Measurements from ENCODE around the gene MRPL32. TPM values are rescaled to one million over a fixed set of nuclear protein-coding genes. Genes with fewer than 3 reads are reported as not detected.
A peak's percentile ranks its signal among the peaks of the same experiment; 100 is the strongest.

Gene MRPL32
- total RNA-seq, 1 experiment from 2014 or later: 101 TPM

DNA sequence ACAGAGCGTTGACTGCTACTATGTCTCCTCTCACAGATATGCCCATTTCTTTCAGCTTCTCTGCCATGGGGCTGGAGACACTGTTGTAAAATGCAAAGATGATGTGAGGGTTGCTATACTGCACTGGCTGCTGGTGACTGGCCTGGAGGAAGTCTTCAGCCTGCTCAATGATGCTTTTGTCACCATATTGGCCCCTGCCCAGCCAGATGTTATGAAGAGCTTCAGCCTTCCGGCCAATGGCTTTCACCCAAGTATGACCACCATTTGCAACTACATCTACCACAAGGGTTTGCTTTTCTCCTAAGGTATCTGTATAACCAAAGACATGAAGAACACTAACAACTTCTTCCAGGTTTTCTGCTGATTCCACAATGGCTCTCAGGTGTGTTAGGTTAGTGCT is 21.9 kb upstream of the MRPL32 start:
- H4K5ac ChIP-seq (ENCODE audit: insufficient read length, low read depth, low read length): no peak overlapping the region
- H3K4me2 ChIP-seq (ENCODE audit: insufficient read depth, insufficient read length, low read length): peak overlapping the region; percentile 95
- Mint-ChIP-seq H3K4me3 (peak overlapping the region; percentile 90 to 92; a peak in 4 of 5 replicates), H3K4me1 (peaks cover 36 to 41% of the 10 kb centered on the region in 2 experiments), H3K27me3 (ENCODE audit: low read depth) (no peaks in the 10 kb centered on the region), H3K36me3 (ENCODE audit: insufficient read depth in 1 of 3, low read depth in 3 of 3) (peaks cover 2 to 26% (median 24%) of the 10 kb centered on the region in 3 experiments; a peak in 6 of 7 replicates), H3K27ac (no peak overlapping the region), H3K9me3 (no peaks in the 10 kb centered on the region; a peak in 1 of 5 replicates)
- no peaks in the 10 kb centered on the region for H3K27me3 ChIP-seq (ENCODE audit: insufficient read depth, low read length)
- no peak overlapping the region for H2AK5ac ChIP-seq (ENCODE audit: insufficient read length, low read length)
- no peak overlapping the region for H3T11ph ChIP-seq (ENCODE audit: low read length)
- H3K23ac ChIP-seq (ENCODE audit: insufficient read length, low read depth, low read length): no peak overlapping the region
- no peak overlapping the region for H2AFZ ChIP-seq (ENCODE audit: low read length)
- no peaks in the 10 kb centered on the region for H3K9me3 ChIP-seq (ENCODE audit: control insufficient read depth, low read depth, low read length)
- no peak overlapping the region for H3K4ac ChIP-seq (ENCODE audit: low read depth, low read length)
- TF ChIP-seq, protein P1, sequence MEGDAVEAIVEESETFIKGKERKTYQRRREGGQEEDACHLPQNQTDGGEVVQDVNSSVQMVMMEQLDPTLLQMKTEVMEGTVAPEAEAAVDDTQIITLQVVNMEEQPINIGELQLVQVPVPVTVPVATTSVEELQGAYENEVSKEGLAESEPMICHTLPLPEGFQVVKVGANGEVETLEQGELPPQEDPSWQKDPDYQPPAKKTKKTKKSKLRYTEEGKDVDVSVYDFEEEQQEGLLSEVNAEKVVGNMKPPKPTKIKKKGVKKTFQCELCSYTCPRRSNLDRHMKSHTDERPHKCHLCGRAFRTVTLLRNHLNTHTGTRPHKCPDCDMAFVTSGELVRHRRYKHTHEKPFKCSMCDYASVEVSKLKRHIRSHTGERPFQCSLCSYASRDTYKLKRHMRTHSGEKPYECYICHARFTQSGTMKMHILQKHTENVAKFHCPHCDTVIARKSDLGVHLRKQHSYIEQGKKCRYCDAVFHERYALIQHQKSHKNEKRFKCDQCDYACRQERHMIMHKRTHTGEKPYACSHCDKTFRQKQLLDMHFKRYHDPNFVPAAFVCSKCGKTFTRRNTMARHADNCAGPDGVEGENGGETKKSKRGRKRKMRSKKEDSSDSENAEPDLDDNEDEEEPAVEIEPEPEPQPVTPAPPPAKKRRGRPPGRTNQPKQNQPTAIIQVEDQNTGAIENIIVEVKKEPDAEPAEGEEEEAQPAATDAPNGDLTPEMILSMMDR (conservative IDR thresholded peaks at IDR 0.05): no peak
- no peaks in the 10 kb centered on the region for H3K79me1 ChIP-seq (ENCODE audit: insufficient read depth, low read depth, low read length, poor library complexity, severe bottlenecking)
- H3K4me1 ChIP-seq (ENCODE audit: insufficient read depth, low read length): peaks cover 12% of the 10 kb centered on the region
- no peak overlapping the region for H3K9ac ChIP-seq (ENCODE audit: extremely low read depth, insufficient read length, low read length)
- H3K14ac ChIP-seq (ENCODE audit: insufficient read depth, low read length): no peak overlapping the region
- DNase-seq: no peak
- no peaks in the 10 kb centered on the region for H4K20me1 ChIP-seq (ENCODE audit: control insufficient read depth, insufficient read depth, insufficient read length)
- no peak overlapping the region for H2BK5ac ChIP-seq (ENCODE audit: insufficient read length, low read length)
- no peak overlapping the region for H2BK120ac ChIP-seq (ENCODE audit: low read depth, low read length, poor library complexity, severe bottlenecking)
- no peak overlapping the region for H4K91ac ChIP-seq (ENCODE audit: insufficient read length, low read depth, low read length)
- H3K79me2 ChIP-seq (ENCODE audit: insufficient read depth, low read length): peaks cover 3% of the 10 kb centered on the region; the same call in 1 of the 2 replicates
- H2BK15ac ChIP-seq (ENCODE audit: low read depth, low read length): no peak overlapping the region
- no peak overlapping the region for H3K27ac ChIP-seq (ENCODE audit: insufficient read length, low read depth, low read length)
- no CpG with 5 or more reads among the region's 2 CpGs for whole genome bisulfite sequencing (ENCODE audit: extremely low coverage, insufficient read length, low lambda C conversion rate)
- H3K18ac ChIP-seq (ENCODE audit: insufficient read length, low read depth, low read length): no peak overlapping the region
- peaks cover 9% of the 10 kb centered on the region for H3K23me2 ChIP-seq (ENCODE audit: insufficient read length, low read depth, low read length, poor library complexity, severe bottlenecking)
- no peak overlapping the region for H4K8ac ChIP-seq (replicated peaks; ENCODE audit: insufficient read length, low read depth, low read length)
- H2BK20ac ChIP-seq (ENCODE audit: low read depth, low read length, poor library complexity, severe bottlenecking): no peak overlapping the region
- no peak overlapping the region for H3K56ac ChIP-seq (ENCODE audit: insufficient read length, low read depth, low read length)
- no peak overlapping the region for H2BK12ac ChIP-seq (ENCODE audit: insufficient read length, low read depth, low read length)

All from H9 (cell line).